22Rv1 (cell line): Measurements from ENCODE around the gene KCNH4.
"Not testable (repeated sequence)": the region's sequence is repeated elsewhere in the genome, so short reads cannot be mapped to it uniquely, and the experiment has no call there.

Experiments used
- H3K27ac ChIP-seq: fragments of 450-650 bp; 2 replicates; pipeline ENCODE4 v1.5.1; 2017
- CTCF ChIP-seq: fragments of 450-650 bp; IDR thresholded peaks from 2 replicates; pipeline ENCODE4 v1.5.1; 2017; ENCODE audit warnings: mild to moderate bottlenecking
- ZFX ChIP-seq: fragments of 450-650 bp; IDR thresholded peaks from 2 replicates; pipeline ENCODE4 v1.6.1; 2017; ENCODE audit warnings: antibody characterized with exemption, borderline replicate concordance

The KCNH4 gene

GRCh38 chr17:42192189-42193126, 11.5 kb upstream of the KCNH4 start:
- TF ChIP-seq CTCF (no peak), ZFX (no peak)

GRCh38 chr17:42191275-42191608, 10.3 kb upstream of the KCNH4 start:
- no peak for TF ChIP-seq ZFX
- no peak for TF ChIP-seq CTCF
- H3K27ac ChIP-seq: no peak overlapping the region

More at GRCh38 chr17:42192189-42193126, 11.5 kb upstream of the KCNH4 start:
- H3K27ac ChIP-seq: no peak overlapping the region

GRCh38 chr17:42190491-42191274, 9.7 kb upstream of the KCNH4 start:
- TF ChIP-seq CTCF (no peak), ZFX (no peak)
- H3K27ac ChIP-seq: no peak overlapping the region

GRCh38 chr17:42189651-42189965, 8.7 kb upstream of the KCNH4 start:
- no peak for TF ChIP-seq ZFX
- no peak overlapping the region for H3K27ac ChIP-seq

GRCh38 chr17:42188749-42189650, 8.1 kb upstream of the KCNH4 start:
- TF ChIP-seq CTCF (no peak), ZFX (no peak)
- no peak overlapping the region for H3K27ac ChIP-seq

GRCh38 chr17:42187833-42188232, 6.9 kb upstream of the KCNH4 start:
- H3K27ac ChIP-seq: no peak overlapping the region
- no peak for TF ChIP-seq CTCF
- no peak for TF ChIP-seq ZFX

GRCh38 chr17:42186191-42186590, 5.2 kb upstream of the KCNH4 start:
- not testable (repeated sequence) for H3K27ac ChIP-seq

- TF ChIP-seq CTCF (no peak), ZFX (no peak)
- no peak overlapping the region for H3K27ac ChIP-seq
Observed at GRCh38 chr17:42185621-42185930, 4.6 kb upstream of the KCNH4 start.
